H1 (cell line): ENCODE measurements around the gene RMDN2. TPM values are rescaled to one million over a fixed set of nuclear protein-coding genes. Genes with fewer than 3 reads are reported as not detected.

Experiments used
- CBX5 ChIP-seq: fragments of 300-800, 300-1000 bp; sonication (generic); IDR thresholded peaks from 2 replicates; pipeline ENCODE4 v1.7.1; 2016; ENCODE audit warnings: antibody characterized with exemption, low read length, low read depth
- CEBPB ChIP-seq: IDR thresholded peaks from 2 replicates; pipeline ENCODE4 v1.6.1; 2012; ENCODE audit warnings: low read depth, low read length
- GTF2F1 ChIP-seq: IDR thresholded peaks from 2 replicates; pipeline ENCODE4 v1.6.1; 2012; ENCODE audit warnings: low read depth, low read length, improper control_type of control experiment, borderline replicate concordance
- JUND ChIP-seq: IDR thresholded peaks from 2 replicates; pipeline ENCODE4 v1.6.1; 2011; ENCODE audit warnings: mild to moderate bottlenecking, improper control_type of control experiment, low read length
- KDM4A ChIP-seq: IDR thresholded peaks from one replicate; pipeline ENCODE4 v1.7.1; 2012; ENCODE audit warnings: low read depth, mild to moderate bottlenecking, moderate library complexity, low read length, inconsistent platforms; ENCODE audit not compliant: severe bottlenecking
- MAX ChIP-seq: IDR thresholded peaks from 2 replicates; pipeline ENCODE4 v1.6.1; 2012; ENCODE audit warnings: inconsistent platforms
- NANOG ChIP-seq: IDR thresholded peaks from 2 replicates; pipeline ENCODE4 v1.6.1; 2011; ENCODE audit warnings: low read length, low read depth, mild to moderate bottlenecking, inconsistent platforms; ENCODE audit not compliant: insufficient read depth, poor library complexity, severe bottlenecking
- POLR2A ChIP-seq, 2 experiments: IDR thresholded peaks; 1 replicate in 1 of 2; 2 replicates in 1 of 2; pipeline ENCODE4 v1.6.1; 2011; ENCODE audit warnings: low read depth in 2 of 2, low read length in 2 of 2, mild to moderate bottlenecking in 2 of 2; ENCODE audit errors: control extremely low read depth in 1 of 2
- SUZ12 ChIP-seq: fragments of 200-600 bp; sonication (generic); IDR thresholded peaks from 2 replicates; pipeline ENCODE4 v1.6.1; 2012; ENCODE audit warnings: mild to moderate bottlenecking, inconsistent platforms, low read length, moderate library complexity, mixed read lengths
- polyA plus RNA-seq, 7 experiments: library from polyadenylated mRNA; depleted of rRNA in 3 of 7; stranded (reverse) in 5 of 7; unstranded in 2 of 7; fragments of >200 nt in 5 of 7; fragments of 200-250 nt in 2 of 7; gene quantifications; 1 replicate in 5 of 7; 2 replicates in 1 of 7; 4 replicates in 1 of 7; pipeline versions ENCODE4 v1.2.1 to v1.2.3, GENCODE V29; 2011 to 2013; ENCODE audit warnings: missing spikeins in 2 of 7, mixed read lengths in 2 of 7
- total RNA-seq: library from RNA; stranded (reverse); fragmentation: NEBNext Ultra II Directional; extraction: Animal tissue kit (Norgen Biotek cat#: 25700); gene quantifications from 2 replicates; pipeline ENCODE4 v1.2.1, GENCODE V29; 2021

RMDN2 gene
- total and polyA plus RNA-seq, 2 of the 8 experiments (the other 6 are each of a cell fraction or from before 2014, with no cell fraction given): 0.53 to 3.0 TPM

- TF ChIP-seq NANOG (no peak), POLR2A (IDR thresholded peaks at IDR 0.05; ENCODE audit: control extremely low read depth in 1 of 2, low read depth in 2 of 2, low read length in 2 of 2) (no peak), SUZ12 (no peak), CEBPB (no peak), CBX5 (no peak), GTF2F1 (no peak), JUND (no peak), KDM4A (no peak), MAX (no peak)
These were observed 7.5 kb upstream of the RMDN2 start (continued) for GRCh38 chr2:37917281-37918228.
